Tibial nerve (tissue), 3 donors: ENCODE results near the gene GOLGA6C.

Experiments used
- EP300 ChIP-seq, 2 donors: sonication (generic); formaldehyde crosslinking; IDR thresholded peaks; one replicate each; pipeline ENCODE4 v1.6.1; 2017; ENCODE audit warnings: antibody characterized with exemption in 2 of 2, mild to moderate bottlenecking in 1 of 2
- POLR2A ChIP-seq, 2 donors: fragments of 450-650 bp; IDR thresholded peaks; one replicate each; pipeline ENCODE4 v1.6.1; 2017; ENCODE audit warnings: antibody characterized with exemption in 2 of 2, mild to moderate bottlenecking in 2 of 2, moderate library complexity in 2 of 2

DNA sequence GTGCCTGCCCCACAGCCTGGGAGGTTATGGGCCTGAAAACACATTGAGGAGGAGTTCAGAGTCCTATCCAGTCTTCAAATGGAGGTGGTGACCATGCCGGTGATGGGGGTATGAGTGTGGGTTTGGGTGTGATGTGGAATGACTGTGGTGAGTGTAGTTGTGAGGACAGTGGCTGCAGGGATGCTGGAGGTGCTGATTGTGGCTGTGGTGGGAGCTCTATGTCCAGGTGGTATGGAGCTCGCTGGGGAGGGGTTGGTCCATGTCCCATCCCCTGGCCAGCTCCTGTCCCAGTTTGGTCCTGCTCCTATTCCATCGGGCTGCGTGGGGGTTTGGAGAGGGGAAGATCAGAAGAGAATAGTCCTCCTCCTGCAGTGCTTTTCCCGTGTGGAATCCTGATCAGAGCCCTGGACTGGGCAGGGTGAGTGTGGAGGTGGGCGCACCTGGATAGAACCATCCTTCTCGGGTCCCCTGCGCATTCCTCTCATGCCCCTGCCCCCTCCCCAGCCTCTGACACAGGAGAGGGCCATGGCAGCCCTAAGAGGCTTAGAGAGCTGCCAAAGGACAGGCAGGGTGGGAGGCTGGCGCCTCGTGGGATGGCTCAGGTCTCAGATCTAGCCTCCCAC, 23.0 kb upstream of the GOLGA6C start:
- TF ChIP-seq POLR2A (IDR thresholded peaks at IDR 0.05) (no peak), EP300 (IDR thresholded peaks at IDR 0.05) (no peak)
